Anterior cingulate cortex (tissue), 58 donors: ENCODE data around the gene TSPAN32.

Source experiments
- DNase-seq, 58 donors: peaks; one replicate each; lab custom pipeline; 2025; lab: John Stamatoyannopoulos, UW

The TSPAN32 gene, protein sequence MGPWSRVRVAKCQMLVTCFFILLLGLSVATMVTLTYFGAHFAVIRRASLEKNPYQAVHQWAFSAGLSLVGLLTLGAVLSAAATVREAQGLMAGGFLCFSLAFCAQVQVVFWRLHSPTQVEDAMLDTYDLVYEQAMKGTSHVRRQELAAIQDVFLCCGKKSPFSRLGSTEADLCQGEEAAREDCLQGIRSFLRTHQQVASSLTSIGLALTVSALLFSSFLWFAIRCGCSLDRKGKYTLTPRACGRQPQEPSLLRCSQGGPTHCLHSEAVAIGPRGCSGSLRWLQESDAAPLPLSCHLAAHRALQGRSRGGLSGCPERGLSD

DNA sequence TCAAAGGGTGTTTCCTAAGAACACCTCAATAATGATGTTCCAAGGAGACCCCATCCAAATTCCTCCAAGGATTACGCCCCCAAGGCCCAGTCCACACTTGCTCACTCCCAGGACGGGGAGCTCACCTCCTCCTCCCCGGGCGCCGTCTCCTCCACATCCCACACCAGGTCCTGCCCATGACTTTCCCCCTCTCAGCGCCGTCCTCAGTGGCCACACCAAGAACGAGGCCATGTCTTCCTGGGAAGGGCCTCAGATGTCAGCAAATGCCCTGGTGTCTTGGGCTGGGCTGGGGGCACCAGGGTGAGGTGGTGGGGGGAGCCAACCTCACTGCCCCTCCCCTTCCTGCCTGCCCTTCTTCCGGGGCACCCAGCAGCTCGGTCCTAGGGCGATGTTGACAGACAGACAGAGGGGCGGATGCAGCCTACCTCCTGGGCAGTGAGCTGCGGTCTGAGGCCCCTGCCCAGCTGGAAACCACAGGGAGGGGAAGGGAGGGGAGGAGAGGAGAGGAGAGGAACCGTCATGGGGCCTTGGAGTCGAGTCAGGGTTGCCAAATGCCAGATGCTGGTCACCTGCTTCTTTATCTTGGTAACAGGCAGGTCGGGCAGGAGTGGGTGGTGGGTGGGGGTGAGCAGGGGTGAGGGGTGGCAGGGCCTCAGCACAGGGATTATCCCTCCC, at the start of gene TSPAN32, which contains the start of gene C11orf21:
TSS of gene TSPAN32 (plus strand) at position 383 of the 675 bp plus-strand sequence. CDS start at position 520, 137 bp downstream.
TSS of gene C11orf21 (minus strand) at position 288 of the 675 bp plus-strand sequence. CDS start at position 178, 110 bp downstream.
- DNase-seq = peak in 3 of 58 donors; percentile 24 to 45 (median 25)

DNA sequence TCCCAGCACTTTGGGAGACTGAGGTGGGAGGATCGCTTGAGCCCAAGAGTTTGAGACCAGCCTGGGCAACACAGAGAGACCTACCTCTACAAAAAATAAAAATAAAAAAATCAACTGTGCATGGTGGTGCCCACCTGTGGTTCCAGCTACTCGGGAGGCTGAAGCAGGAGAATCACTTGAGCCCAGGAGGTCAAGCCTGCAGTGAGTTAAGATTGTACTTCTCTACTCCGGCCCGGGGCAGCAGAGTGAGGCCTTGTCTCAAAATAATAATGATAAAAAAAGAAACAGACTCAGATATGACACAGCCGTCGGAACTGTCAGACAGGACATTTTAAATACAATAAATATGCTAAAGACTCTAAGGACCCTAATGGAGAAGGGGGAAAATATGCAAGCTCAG, 49.8 kb upstream of the TSPAN32 start:
- no peak for DNase-seq

DNA sequence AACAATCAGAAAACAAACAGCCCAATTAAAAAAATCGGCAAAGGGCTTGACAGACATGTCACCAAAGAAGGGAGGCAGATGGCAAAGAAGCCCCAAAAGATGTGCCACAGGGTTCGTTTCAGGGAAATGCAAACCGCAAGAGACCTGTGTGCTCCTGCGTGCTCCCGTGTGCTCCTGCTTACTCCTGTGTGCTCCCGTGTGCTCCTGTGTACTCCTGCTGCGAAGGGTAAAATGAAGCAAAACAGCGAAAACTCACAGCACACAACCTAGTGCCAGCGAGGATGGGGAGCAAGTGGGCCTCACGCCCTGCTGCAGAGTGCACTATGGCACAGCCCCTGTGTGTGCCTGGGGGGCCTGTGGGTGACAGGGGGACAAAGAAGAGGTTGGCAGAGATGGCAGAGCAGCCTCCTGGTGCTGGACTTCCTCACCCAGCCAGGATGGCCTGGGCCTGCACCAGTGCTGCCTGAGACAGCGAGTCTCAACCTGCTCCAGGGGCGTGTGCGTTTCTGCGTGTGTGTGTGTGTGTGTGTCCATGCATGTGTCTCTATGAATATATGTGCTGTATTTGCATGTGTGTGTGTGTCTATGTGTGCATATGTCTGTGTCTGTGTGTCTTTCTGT, 45.4 kb upstream of the TSPAN32 start:
- DNase-seq = no peak

DNA sequence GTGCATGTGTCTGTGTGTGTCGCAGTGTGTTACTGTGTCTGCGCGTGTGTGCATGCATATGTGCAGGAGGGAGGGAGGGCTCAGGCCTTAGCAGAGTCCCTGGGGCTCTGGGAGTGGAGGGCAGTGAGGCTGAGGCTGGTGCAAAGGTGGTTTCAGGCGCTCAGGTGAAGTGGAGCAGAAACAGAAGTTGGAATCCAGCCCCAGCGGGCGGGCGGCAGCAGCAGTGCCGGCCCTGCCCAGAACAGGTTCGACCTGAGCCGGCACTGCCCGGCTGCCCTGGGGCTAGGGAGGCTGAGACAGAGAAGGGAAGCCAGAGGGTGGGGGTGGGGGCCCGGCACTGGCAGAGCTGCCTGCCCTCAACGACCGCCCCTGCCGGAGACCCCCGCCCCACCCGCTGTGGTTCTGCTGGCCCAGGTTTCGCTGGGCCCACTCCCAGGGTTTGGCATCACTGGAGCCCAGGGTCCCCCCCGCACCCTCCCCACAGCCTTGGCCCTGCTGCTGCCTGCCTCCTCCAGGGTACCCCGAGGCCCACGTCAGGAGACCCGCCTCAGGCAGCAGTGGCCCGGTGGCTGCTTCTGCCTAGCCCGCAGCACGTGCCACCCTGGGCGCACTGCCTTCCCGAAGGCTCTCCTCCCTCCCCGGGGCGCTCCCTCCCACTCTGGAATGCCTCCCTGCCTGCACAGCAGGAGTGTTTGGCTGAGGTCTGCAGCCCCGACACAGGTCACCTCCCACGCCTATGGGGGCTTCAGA, 44.7 kb upstream of the TSPAN32 start:
- no peak for DNase-seq

DNA sequence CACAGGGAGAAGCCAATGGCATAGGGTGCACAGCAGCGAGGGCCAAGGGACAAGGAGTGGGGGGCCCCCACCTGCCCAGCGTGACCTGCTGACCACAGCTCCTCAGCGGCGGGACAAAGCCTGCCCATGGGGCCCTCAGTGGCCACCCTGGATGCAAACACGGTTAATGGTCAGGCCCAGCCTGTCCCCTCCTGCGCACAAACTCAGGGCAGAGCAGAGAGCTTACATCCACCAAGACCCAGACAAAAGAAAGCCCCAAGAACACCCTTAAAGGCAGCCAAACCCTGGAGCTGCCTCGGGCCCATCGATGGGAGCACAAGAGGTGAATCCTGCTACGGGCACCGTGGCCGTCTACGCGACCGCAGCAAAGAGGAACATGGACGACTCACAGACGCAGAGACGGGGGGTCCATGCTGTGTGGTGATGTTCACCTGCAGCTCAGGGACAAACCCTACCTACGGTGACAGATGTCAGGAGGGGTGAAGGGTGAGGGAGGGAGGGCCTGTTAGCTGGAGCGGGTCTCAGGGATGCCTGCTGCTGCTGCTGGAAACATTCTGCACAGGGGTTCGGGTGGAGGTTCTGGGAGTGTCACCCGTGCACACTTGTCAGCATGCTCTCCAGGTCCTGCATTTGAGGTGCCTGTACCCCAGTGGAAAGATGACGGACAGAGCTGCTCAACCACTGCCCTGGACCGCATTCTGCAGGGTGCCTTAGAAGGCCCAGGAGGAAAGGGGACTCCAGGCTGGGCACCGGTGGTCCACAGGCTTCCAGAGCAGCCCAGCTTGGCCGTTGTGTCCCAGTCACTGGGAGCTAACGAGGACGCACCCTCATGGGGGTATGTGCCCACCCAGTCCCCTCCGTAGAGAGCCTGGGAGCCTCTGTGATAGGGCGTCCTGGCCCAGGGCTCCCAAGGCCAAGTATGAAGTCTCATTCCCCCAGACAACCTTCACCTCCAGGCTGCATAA, 43.0 kb upstream of the TSPAN32 start:
- DNase-seq = no peak

DNA sequence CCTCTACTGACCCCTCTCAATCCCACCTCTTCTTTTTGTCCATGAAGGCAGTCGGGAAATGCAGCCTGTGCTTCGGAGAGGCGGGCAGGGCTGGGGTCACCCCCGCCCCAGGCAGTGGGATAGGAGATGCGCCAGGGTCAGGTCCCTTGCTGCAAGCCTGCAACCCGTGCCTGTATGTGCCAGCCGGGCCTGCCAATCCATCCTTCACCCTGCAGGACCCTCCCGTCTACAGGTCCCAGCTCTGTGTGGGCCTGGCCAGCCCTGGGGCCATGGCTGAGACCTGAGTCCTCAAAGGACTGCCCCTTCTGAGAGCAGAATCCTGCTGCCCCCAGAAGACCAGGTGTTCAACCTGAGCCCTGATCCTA, 42.4 kb upstream of the TSPAN32 start:
- no peak for DNase-seq

DNA sequence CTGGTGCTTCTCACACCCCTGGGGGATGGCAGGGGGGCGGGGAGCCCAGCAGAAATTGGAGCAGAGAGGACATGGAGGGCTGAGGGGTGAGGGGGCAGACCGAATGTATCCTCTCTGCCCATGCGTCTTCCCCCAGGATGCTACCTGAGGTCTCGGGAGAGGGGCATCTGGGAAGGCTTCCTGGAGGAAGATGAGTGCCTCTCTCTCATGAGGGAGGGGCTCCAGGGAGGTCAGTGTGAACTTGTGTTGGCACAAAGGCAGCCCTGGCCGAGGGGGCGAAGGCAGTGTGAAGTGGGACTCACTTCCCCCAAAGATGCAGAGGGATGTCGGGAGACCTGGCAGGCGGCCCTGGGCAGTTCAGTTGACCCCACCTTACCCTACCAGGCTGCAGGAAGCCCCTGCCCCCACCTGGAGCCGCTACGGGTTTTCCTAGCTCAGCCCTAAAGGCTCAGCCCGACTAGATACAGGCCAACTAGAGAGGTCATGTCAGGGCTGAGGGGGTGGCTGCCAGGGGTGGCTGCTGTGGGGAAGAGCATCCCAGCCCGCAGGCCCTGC, 41.8 kb upstream of the TSPAN32 start:
- DNase-seq = no peak

DNA sequence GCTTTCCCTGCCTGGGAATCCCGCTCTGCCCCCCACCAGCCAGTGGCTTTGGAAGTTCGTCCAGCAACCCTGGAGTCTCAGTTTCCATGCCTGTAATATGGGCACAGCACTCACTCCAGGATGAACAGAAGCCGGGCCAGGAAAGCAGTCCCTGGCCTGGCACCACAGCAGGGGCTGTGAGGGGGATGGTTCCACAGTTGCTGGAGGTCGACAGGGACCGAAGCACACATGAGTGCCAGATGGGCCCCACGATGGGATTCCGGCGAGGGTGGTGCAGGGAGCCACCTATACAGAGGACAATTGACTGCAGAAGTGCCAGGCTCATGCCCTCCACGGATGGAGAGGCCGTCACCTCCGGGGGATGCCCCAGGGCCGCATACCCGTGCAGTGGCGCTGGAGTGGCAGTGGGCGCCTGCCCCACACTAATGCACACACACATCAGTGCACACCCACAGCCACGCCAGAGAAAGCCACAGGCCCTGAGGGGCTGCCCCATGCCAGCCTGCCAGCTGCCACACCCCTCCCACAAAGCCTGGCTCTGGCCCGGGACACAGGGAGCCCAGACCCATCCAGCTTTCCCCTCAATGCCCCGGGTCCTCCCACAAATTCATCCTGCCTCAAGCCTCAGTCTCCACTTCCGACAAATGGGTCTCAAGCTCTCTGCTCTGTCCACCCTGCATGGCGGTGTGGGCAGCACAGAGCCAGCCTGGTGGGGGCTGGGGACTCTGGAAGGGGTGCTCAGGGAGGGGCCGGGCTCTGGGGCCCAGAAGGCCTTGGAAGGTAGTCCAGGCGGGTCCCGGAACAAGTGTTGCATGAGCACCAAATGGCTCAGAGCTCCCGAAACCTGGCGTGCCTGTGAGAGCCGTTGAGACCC, 41.1 kb upstream of the TSPAN32 start:
- no peak for DNase-seq

DNA sequence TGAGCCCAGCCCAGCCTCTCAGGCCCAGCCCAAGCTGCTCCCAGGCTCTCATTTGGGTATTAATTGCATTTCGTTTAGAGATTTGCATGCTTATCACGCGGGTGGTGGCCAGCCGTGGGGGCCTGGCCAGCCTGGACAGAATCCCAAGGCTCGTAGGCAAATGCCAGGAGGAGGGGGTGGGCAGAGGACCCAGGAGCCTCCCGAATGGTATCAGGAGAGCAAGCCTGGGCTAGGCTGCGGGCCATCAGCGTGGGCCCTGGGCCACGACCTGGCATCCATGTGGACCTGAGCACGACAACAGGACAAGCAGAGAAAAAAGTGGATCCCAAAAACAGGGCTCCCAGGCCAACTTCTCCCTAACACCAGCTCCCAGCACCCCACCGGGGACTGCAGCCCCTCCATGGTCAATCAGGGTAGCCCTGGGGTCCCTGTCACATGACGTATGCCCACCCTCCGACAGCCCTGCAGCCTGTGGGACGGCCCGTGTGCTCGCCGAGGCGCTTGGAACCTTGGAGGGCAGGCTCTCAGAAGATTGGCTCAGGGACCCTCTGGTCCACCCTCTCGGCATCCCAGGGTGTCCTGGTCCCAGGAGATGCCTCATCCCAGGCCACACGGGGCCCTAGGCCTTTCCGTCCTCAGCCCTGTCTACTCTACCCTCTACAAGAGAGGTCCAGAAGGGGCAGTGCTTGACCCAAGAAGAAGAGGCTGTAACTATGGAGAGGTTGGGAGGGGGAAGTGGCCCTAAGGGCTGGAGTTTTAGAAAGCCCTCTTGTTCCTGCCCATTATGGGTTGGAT, 40.2 kb upstream of the TSPAN32 start:
- no peak for DNase-seq

DNA sequence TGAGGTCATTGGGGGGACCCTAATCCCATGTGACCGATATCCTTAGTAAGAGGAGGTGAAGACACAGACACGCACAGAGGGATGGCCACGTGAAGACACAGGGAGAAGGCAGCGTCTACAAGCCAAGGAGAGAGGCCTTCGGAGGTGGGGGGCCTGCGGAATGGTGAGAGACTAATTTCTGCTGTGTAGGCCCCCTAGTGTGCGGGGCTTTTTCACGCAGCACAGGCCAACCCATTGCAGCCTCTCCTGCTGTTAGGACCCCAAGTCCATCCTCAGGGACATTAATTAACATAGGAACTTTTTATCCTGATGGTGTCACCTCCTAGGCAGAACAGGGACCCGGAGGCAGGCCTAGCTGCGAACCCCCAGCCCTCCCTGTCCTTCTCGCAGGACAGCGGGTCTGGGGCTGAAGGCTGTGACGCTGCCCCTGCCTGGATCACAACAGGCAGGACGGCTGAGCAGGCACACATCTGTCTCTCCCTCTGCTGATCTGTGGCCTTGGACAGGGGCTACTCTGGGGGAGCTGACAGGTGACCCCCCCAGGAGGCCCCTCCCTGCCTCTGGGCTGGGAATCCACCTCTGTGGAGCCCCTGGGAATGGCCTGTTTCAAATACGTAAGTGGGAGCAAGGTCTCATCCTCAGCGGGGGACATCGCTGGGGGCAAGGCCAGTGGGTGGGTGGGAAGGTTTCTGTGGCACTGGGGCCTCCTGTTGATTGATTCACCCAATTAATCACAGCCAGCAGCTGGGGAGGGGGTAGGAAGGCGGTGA, 39.3 kb upstream of the TSPAN32 start:
- DNase-seq = no peak

DNA sequence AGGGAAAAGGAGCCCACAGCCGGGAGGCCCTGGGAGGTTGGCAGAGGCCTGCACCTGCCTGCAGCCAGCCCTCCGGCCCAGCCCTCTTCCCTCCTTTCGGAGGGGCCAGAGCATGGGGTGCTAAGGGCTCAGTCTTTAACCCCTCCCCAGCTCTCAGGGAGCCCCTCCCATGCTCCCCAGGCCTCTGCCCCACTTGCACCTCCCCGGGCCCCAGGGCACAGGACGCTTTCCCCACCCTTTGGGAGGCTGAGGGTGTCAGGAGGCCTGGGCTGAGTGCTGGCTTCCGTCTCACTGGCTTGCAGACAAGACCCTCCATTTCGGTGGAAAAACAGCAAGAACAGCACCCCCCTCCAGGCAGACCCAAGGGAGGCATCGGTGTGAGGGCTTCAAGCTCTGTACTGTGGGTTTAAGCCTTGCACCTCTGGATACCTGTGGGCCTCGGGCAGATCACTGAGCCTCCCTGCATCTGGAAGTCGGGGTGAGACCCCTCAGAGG, 38.7 kb upstream of the TSPAN32 start:
- DNase-seq = no peak

DNA sequence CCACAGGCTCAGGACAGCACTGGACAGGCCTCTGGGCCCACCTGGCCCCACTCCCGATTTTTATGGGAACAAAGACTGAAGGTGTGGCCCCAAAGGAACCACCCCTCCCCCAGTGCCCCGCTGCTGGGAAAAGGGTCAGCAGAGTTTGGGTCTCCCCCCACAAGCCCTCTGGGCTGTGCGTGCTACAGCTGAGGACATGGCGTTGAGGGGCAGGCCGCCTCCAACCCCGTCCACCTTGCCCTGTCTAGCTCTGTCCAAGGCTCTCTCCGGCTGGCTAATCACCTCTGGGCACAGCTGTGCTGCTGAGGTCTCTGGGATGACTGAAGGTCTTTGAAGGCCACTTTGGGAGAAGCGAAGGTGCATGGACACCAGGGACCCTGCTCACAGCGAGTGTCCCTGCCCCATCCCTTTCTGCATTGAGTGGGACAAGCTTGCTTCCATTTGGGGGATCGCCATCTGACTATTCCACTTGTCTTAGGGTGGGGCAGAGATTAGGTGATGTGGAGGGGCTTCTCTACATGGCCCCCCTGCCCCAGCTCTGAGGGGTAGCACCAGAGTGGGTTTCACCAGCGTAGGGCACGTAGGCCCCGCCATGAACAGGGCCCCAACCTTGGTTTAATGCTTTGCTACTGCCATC, 38.0 kb upstream of the TSPAN32 start:
- DNase-seq = no peak

DNA sequence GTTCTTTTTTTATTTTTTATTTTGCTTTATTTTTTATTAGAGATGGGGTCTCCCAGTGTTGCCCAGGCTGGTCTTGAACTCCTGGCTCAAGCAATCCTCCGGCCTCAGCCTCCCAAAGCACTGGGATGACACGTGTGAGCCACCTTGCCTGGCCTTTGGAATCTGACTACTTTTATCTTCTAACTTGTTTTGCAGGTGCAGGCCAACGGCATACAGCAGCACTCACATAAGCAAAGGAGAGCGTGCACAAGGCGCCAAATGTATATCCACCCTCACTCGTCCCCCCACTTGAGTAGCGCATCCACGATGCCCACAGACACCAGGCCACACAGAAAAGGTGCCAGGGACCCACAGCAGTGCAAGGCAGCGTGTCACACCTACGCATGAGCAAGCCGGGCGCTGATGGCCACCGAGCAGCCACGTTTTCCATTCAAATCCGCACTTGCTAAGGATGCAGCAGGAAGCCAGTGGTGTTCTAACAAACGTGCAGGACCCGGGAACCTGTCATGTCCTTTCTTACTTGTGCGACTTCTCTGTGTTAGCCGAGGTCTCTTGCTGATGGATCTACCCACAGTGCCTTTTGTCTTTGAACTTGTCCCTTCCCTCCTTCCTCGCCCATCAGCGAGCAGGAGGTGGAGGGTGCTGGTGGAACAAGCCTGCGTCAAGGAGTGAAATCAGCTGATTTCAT, 37.3 kb upstream of the TSPAN32 start:
- no peak for DNase-seq

DNA sequence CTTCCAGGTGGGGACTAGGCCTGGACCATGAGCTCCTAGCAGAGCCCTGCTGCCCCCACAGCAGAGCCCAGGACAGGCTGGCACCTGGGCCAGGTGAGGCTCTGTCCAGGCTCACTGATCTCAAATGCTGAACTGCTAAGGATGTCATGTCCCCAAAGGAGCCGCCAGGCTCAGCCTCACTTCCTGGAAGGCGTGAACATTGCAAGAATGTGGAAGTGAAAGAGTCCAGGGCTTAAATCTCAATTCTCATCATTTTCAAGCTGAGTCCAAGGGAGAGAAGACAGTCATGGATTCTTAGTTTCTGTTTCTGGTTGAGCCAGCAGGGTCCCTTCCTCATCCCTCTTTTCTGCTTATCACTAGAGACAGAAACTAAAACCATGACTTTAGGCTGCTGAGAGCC, 36.4 kb upstream of the TSPAN32 start:
- peak in 3 of 58 donors; percentile 15 to 59 (median 16) for DNase-seq

DNA sequence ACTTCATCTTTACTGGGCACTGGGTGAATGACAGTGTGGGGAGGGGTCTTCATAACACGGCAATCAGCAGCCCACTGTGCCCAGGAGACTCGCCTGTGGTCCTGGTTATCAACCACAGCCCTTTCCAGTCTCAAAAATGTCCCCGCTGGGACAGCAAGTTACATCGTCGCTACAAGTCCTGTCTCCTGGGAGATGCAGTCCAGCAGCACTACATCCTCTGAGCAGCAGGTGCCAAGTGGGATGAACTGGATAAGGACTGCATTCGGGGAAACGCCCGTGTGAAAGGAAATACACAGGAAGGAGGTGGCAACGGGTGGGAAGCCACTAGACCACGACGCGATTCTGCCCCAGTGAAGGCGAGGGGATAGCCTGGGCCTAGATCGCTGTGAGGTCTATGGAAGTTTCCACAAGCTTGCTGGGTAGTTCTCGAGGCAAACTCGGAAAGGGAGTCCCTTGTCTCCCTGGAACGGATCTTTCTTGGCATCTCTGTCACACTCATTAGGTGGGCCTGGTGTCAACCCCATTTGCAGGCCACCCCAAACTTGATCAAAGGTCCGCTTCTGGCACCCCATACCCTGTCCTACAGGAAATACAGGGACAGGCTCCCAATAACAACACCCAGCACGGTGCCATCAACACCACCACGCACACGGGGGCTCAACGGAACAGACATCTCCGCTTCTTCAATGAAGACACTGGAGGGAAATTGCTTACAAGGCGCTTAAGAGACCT, 35.8 kb upstream of the TSPAN32 start:
- no peak for DNase-seq
